ENCODE results near the gene ATXN2. TPM values are rescaled to one million over a fixed set of nuclear protein-coding genes. Genes with fewer than 3 reads are reported as not detected.

ATXN2 gene
- total RNA-seq, 1 donor from 2014 or later, result 14.2 TPM

- TF ChIP-seq CTCF (conservative IDR thresholded peaks at IDR 0.05; ENCODE audit: low read depth, low read length), result no peak
- H3K4me3 ChIP-seq (ENCODE audit: low read depth, low read length), result no peak overlapping the region
- no peak for DNase-seq (ENCODE audit: low read depth)
Measured at GRCh38 chr12:111546758-111547383, 52.2 kb downstream of the ATXN2 start.

GRCh38 chr12:111546171-111546570 lies 52.9 kb downstream of the ATXN2 start:
- no peak overlapping the region for H3K4me3 ChIP-seq (ENCODE audit: low read depth, low read length)
- DNase-seq (ENCODE audit: low read depth), result no peak
- TF ChIP-seq CTCF (conservative IDR thresholded peaks at IDR 0.05; ENCODE audit: low read depth, low read length), result no peak

GRCh38 chr12:111544032-111544431 lies 55.1 kb downstream of the ATXN2 start:
- no peak for DNase-seq (ENCODE audit: low read depth)
- no peak overlapping the region for H3K4me3 ChIP-seq (ENCODE audit: low read depth, low read length)

GRCh38 chr12:111532751-111533150 lies 66.4 kb downstream of the ATXN2 start:
- H3K4me3 ChIP-seq (ENCODE audit: low read depth, low read length), result no peak overlapping the region
- no peak for TF ChIP-seq CTCF (conservative IDR thresholded peaks at IDR 0.05; ENCODE audit: low read depth, low read length)
- no peak for DNase-seq (ENCODE audit: low read depth)

More at GRCh38 chr12:111544032-111544431, 55.1 kb downstream of the ATXN2 start:
- TF ChIP-seq CTCF (conservative IDR thresholded peaks at IDR 0.05; ENCODE audit: low read depth, low read length), result no peak

GRCh38 chr12:111529424-111530368 lies 69.4 kb downstream of the ATXN2 start:
- DNase-seq (ENCODE audit: low read depth), result peak; percentile 9
- H3K4me3 ChIP-seq (ENCODE audit: low read depth, low read length), result no peak overlapping the region
- TF ChIP-seq CTCF (conservative IDR thresholded peaks at IDR 0.05; ENCODE audit: low read depth, low read length), result peak; percentile 77

- TF ChIP-seq CTCF (conservative IDR thresholded peaks at IDR 0.05; ENCODE audit: low read depth, low read length), result no peak
- DNase-seq (ENCODE audit: low read depth), result no peak
- H3K4me3 ChIP-seq (ENCODE audit: low read depth, low read length), result no peak overlapping the region
Measured at GRCh38 chr12:111523587-111524167, 75.4 kb downstream of the ATXN2 start.

Measured in epithelial cell of proximal tubule (primary cell).